ENCODE results near the gene SND1. TPM values are rescaled to one million over a fixed set of nuclear protein-coding genes. Genes with fewer than 3 reads are reported as not detected.

Gene SND1
- total and polyA plus RNA-seq, 4 donors, result 59.4 to 214 (median 84.1) TPM

GRCh38 chr7:127940381-127941160 is 288.6 kb downstream of the SND1 start:
- Histone ChIP-seq H3K4me1 (ENCODE audit: control insufficient read depth in 4 of 4, insufficient read depth in 4 of 4, low read length in 3 of 4) (no peaks in the 10 kb centered on the region), H3K27ac (ENCODE audit: low read depth in 1 of 2, low read length in 2 of 2) (no peak overlapping the region), H3K27me3 (ENCODE audit: control insufficient read depth in 4 of 4, insufficient read depth in 4 of 4, low read length in 3 of 4) (no peaks in the 10 kb centered on the region), H3K4me3 (ENCODE audit: low read depth in 1 of 3, low read length in 3 of 3) (no peak overlapping the region), H3K36me3 (ENCODE audit: control insufficient read depth in 4 of 4, insufficient read depth in 3 of 4, low read depth in 1 of 4, low read length in 3 of 4) (peaks cover 0 to 7% (median 7%) of the 10 kb centered on the region in 4 donors), H3K9ac (ENCODE audit: low read depth in 1 of 2, low read length in 2 of 2) (no peak overlapping the region), H3K9me3 (ENCODE audit: control insufficient read depth in 4 of 4, low read length in 3 of 4) (no peaks in the 10 kb centered on the region)
- no peak for DNase-seq (ENCODE audit: low spot score)
- 95% methylated on average over 5 of the region's 5 CpGs for WGBS
- TF ChIP-seq FOXA1 (IDR thresholded peaks at IDR 0.05) (no peak), JUND (IDR thresholded peaks at IDR 0.05) (no peak), SP1 (IDR thresholded peaks at IDR 0.05) (no peak), EGR1 (IDR thresholded peaks at IDR 0.05; ENCODE audit: low read depth in 2 of 2) (no peak), FOXA2 (IDR thresholded peaks at IDR 0.05) (no peak), REST (IDR thresholded peaks at IDR 0.05) (no peak), TAF1 (conservative IDR thresholded peaks at IDR 0.05) (no peak), RXRA (IDR thresholded peaks at IDR 0.05) (no peak)

- no peak overlapping the region for H3K9ac ChIP-seq (ENCODE audit: low read depth in 1 of 2, low read length in 2 of 2)
- no peak overlapping the region for H3K4me3 ChIP-seq (ENCODE audit: low read depth in 1 of 3, low read length in 3 of 3)
- H3K27ac ChIP-seq (ENCODE audit: low read depth in 1 of 2, low read length in 2 of 2), result no peak overlapping the region
- H3K27me3 ChIP-seq (ENCODE audit: control insufficient read depth in 4 of 4, insufficient read depth in 4 of 4, low read length in 3 of 4), result no peaks in the 10 kb centered on the region
- no peak for DNase-seq (ENCODE audit: low spot score)
- TF ChIP-seq JUND (IDR thresholded peaks at IDR 0.05) (no peak), CTCF (IDR thresholded peaks at IDR 0.05; ENCODE audit: low read depth, low read length, missing input control) (no peak), RXRA (IDR thresholded peaks at IDR 0.05) (no peak), FOXA1 (IDR thresholded peaks at IDR 0.05) (no peak)
- 97% methylated on average over 8 of the region's 8 CpGs for WGBS
- peaks cover 0 to 7% (median 7%) of the 10 kb centered on the region in 4 donors for H3K36me3 ChIP-seq (ENCODE audit: control insufficient read depth in 4 of 4, insufficient read depth in 3 of 4, low read depth in 1 of 4, low read length in 3 of 4)
- no peaks in the 10 kb centered on the region for H3K9me3 ChIP-seq (ENCODE audit: control insufficient read depth in 4 of 4, low read length in 3 of 4)
- no peaks in the 10 kb centered on the region for H3K4me1 ChIP-seq (ENCODE audit: control insufficient read depth in 4 of 4, insufficient read depth in 4 of 4, low read length in 3 of 4)
Measured at GRCh38 chr7:127941476-127942210, 289.6 kb downstream of the SND1 start.

Data from liver (tissue), 9 donors.